Stimulated activated CD8-positive, alpha-beta memory T cell treated with anti-CD3 and anti-CD28 coated beads, Interleukin-15, amount 100 ng/mL, for 24 hours (primary cell): ENCODE measurements around the gene RANBP17.

Experiments used
- DNase-seq: peaks from one replicate; pipeline ENCODE4 v3.0.0-alpha.2; 2020; ENCODE audit warnings: low read depth

Gene RANBP17

DNA sequence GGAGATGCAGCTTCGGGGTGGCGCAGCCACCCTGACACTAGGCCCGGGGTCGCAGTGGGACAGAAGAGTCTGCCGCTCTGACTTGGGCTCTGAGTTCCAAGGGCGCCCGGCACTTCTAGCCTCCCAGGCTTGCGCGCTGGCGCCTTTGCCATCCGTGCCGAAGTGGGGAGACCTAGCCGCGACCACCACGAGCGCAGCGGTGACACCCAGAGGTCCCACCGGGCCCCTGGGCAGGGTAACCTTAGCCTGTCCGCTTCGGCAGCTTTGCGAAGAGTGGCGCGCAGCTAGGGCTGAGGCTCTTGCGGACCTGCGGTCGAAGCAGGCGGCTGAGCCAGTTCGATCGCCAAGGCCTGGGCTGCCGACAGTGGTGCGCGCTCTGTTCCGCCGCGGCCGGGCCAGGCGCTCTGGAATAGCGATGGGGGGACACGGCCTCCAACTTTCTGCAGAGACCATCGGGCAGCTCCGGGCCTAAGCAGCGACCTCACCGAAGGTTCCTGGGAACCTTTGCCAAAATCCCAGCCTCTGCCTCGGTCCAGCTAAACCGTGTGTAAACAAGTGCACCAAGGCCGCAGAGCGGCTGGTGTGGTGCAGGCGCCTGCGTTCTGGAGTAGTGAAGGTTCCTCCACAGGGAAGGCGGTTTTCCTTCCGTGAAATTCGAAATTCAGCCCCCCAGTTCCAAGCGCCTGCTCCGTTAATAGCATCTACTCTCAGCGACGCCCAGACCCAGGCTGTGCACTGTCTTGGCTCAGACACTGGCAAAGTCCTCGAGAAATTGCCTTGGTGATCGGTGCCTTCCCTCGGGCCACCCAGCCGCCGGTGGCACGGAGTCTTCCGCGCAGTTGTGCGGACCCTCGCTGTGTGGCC, 454.7 kb downstream of the RANBP17 start:
- no peak for DNase-seq

DNA sequence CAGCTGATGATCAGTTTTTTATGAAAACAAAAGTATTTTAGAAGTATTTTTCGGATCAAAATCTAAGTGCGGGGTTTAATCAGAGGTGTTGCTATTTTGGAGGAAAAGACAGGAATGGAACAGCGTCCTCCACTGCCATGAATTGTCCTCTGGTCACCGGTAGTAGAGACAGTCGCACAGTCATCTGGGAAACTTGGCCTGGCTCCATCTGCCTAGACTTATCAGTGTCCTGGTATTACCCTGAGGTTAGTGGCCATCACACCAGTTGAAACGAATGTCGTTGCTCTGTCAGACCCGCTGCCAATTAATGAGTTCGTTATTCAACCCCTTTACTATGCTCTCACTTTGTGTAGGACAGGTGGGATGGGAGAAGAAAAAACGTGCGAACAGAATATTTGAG, 455.4 kb downstream of the RANBP17 start:
- no peak for DNase-seq

GRCh38 chr5:171318026-171318425, 456.2 kb downstream of the RANBP17 start:
- DNase-seq = no peak

- no peak for DNase-seq
Observed at GRCh38 chr5:171321447-171321846, 459.6 kb downstream of the RANBP17 start.

DNA sequence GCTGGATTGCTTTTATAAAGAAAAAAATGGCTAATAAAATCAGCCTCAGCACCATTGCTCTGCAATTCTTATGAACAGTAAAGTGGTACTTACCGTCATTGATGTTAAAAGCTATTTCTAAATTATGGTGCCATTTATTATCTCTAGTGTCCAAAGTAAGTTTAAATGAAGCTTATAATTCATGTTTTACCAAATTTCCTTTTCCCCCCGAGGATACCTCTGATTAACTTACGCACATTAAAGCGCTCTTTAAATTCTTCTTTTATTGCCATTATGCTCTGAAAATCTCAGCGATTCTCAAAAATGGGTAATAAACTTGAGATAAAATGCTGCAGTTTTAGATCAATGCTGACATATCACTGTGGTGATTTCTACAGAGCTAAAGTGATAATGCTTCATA, 460.7 kb downstream of the RANBP17 start:
- DNase-seq = no peak

DNA sequence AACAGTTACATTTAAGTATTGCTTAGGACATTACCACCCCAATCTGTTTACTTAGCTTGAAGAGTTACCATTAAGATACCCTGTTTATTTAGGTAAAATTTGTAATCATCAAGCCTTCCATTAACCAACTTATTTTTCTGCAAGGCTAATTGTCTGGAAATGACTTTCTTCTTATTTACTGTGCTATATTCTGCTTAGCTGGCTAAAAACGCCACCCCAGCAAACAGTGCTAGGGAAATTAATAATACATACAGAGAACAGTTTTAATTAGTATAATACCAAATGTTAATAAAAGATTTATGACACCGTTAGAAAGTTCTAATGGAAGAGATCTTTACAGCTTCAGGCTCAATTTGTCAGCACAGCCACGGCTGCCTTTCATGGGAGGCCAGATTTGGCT, 461.2 kb downstream of the RANBP17 start:
- no peak for DNase-seq

DNA sequence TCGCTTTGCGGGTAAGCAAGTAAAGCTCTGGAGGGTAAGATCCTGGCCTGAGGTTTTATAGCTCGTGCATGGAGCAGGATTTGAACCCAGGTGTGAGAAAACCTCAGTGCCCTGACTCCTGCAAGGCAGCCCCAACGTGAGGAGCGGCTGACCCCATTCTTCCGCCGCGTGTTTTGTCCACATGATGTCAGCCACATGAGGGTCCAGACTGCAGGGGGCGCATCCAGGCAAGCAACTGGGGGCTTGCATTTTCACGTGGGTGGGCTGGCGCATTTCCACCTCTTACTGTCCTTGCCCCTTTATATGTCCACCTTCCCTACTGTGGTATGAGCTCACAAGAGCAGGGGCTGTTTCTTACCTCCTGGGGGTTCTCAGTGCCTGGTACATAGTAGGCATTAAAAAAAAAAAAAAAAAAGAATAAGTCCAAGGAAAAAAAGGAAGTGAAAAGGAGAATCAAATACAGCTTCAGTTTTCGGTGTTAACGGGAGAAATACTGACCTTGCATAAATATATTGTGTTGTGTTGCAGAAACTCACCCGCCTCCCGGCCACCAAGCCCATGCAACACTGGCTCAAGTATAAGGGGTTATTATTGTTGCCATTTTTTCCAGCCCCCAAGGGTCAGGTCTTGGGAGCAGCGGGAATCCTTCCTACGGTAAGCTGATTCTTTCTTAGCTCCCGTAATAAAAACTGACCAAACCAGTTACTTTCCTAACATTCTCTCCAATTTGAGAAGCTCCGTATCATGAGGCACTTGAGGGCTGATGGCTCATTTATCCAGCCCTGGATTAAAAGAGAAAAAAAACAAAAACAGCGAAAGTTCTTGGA, 462.2 kb downstream of the RANBP17 start:
- no peak for DNase-seq

GRCh38 chr5:171330021-171330420, 468.2 kb downstream of the RANBP17 start:
- no peak for DNase-seq

DNA sequence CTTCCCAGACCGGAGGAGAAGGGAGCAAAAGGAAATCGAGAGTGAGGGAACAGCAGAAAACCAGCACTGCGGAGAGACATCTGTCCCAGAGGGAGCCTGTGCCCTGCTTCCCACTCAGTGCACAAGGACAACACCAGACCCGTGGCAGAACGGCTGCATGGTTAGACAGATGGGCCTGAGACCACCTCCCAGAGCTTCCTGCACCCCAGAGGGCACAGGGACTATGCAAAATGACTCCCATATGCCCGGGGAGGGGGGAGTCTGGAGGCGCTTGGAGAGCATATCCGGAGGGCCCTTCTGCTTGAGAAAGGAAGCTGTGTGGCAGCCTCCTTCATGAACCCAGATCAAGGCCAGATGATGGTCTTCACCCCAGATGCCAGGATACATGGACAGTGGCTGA, 473.8 kb downstream of the RANBP17 start:
- no peak for DNase-seq

DNA sequence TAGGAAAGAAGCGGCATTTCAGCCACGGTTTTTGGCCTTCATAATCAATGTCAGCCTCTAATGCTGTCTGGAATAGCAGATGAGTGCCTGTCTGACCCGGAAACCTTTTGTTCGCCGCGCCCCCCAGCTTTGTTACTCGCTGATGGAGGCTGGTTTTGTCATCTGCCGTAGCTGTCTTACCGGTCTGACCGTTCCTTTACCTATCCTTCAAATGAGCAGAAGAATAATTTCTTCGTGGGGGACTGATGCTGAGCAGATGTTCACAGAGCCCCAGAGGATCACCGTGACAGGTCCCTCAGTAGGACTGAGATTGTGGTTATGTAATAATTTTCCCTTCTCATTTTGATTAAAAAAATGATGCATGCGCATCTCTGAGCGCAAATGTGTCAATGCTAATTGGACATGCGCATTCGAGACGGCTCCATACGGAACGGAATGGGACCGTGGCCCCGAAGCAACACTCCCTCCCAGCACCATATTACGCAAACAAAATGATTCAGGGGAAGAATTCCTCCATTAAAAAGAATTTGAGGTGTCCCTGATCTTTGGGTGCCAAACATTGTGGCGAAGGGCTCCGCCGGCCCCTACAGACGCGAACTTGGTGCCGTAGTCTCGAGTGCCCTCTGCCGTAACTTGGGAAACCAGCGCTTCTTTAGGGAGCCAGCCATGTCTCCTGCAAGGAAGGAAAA, 474.8 kb downstream of the RANBP17 start:
- no peak for DNase-seq

DNA sequence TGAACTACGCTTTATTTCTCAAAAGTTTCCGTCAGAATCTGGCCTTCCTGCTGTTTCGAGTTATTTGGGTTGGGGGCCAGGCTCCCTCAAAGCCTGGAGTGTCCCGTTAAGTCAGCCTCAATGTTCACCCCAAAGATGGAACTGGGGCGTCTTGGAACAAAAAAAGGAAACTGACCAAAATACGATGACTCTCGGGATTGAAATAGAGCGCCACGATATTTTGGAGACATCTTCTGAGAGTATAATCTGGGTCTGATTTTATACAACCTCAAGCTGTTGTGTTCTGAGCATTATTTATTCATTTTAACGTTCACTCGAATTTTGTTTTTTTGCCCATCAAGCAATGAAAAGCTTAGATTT, 475.4 kb downstream of the RANBP17 start:
- no peak for DNase-seq

DNA sequence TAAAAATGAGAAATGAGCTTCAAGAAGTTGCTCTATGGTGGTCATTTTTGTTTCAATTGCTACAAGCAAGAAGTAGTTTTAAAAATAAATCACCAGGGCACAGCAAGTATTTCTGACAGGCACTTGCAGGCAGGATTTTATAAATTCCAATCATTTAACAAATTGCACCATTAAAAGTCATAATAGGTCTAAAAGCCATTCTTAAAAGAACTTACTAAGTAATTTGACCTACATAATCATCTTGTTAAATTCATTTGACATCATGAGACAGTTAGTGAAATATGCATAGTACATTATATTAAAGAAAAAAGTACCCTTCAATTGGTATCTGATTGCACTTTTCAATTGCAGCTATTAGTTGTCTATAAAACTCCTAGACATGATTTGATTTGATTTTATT, 478.2 kb downstream of the RANBP17 start:
- no peak for DNase-seq

GRCh38 chr5:171340491-171340890, 478.7 kb downstream of the RANBP17 start:
- DNase-seq = no peak

GRCh38 chr5:171342362-171343111, 480.7 kb downstream of the RANBP17 start:
- DNase-seq = no peak

DNA sequence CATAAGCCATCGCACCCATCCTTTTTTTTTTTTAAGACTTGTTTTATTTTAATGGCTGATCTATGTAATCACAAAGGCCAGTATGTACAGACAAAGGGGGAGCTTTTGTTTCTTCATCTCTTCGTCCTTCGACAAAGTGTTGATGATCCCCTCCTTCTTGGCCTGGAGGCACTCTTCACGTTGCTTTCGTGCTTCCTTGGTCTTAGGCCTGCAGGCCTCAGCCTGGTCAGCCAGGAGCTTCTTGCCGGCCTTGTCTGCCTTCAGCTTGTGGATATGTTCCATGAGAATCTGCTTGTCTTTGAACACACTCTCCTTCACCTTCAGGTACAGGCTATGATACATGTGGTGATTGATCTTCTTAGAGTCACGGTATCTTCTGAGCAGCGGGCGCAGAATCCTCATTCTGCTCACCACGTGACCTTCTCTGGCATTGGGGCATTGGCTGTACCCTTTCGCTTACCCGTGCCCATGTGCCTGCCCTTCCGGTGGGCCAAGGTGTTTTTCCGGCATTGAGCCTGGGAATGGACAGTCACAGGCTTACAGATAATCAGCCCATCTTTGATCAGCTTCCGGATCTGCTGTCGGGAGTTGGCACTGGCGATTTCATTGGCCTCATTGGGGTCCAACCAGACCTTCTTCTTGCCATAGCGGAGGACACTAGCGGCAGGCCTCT, 483.3 kb downstream of the RANBP17 start:
- DNase-seq = no peak
